Measurements from ENCODE around the gene RAB24. TPM values are rescaled to one million over a fixed set of nuclear protein-coding genes. Genes with fewer than 3 reads are reported as not detected.

The RAB24 gene
- total and polyA plus RNA-seq, 2 experiments from 2014 or later, result 30.3 to 64.6 TPM

GRCh38 chr5:177330991-177331842, 27.7 kb upstream of the RAB24 start:
- Histone ChIP-seq H3K4me3 (no peak overlapping the region), H3K9me2 (replicated peaks; ENCODE audit: insufficient read depth) (no peaks in the 10 kb centered on the region), H3K36me3 (replicated peaks; ENCODE audit: insufficient read depth, low read depth) (no peaks in the 10 kb centered on the region), H3K4me1 (ENCODE audit: insufficient read depth) (peaks cover 3% of the 10 kb centered on the region), H3K9me3 (ENCODE audit: low read depth) (no peaks in the 10 kb centered on the region), H2AFZ (no peak overlapping the region), H4K20me1 (ENCODE audit: insufficient read depth, poor library complexity, severe bottlenecking) (no peaks in the 10 kb centered on the region), H3K27ac (no peak overlapping the region), H3K4me2 (no peak overlapping the region), H3K27me3 (no peaks in the 10 kb centered on the region), H3K79me2 (no peaks in the 10 kb centered on the region)
- DNase-seq (ENCODE audit: low spot score), result no peak
- no peak for TF ChIP-seq EZH2phosphoT487 (IDR thresholded peaks at IDR 0.05; ENCODE audit: low read depth, severe bottlenecking, unreplicated experiment)
- no peak for TF ChIP-seq CTCF (IDR thresholded peaks at IDR 0.05; ENCODE audit: poor library complexity)
- no peak for TF ChIP-seq EZH2 (IDR thresholded peaks at IDR 0.05; ENCODE audit: borderline replicate concordance)
- WGBS (ENCODE audit: low lambda C conversion rate, missing lambda C conversion rate), result 96% methylated on average over 23 of the region's 27 CpGs

- Histone ChIP-seq H3K79me2 (no peaks in the 10 kb centered on the region), H4K20me1 (ENCODE audit: insufficient read depth, poor library complexity, severe bottlenecking) (no peaks in the 10 kb centered on the region), H3K4me3 (no peak overlapping the region), H3K4me1 (ENCODE audit: insufficient read depth) (peaks cover 14% of the 10 kb centered on the region), H3K27ac (no peak overlapping the region), H3K27me3 (no peaks in the 10 kb centered on the region), H3K9me3 (ENCODE audit: low read depth) (no peaks in the 10 kb centered on the region), H3K9me2 (replicated peaks; ENCODE audit: insufficient read depth) (no peaks in the 10 kb centered on the region), H3K36me3 (replicated peaks; ENCODE audit: insufficient read depth, low read depth) (no peaks in the 10 kb centered on the region), H2AFZ (no peak overlapping the region), H3K4me2 (no peak overlapping the region)
- no peak for DNase-seq (ENCODE audit: low spot score)
- TF ChIP-seq CTCF (IDR thresholded peaks at IDR 0.05; ENCODE audit: poor library complexity), result no peak
- no peak for TF ChIP-seq EZH2phosphoT487 (IDR thresholded peaks at IDR 0.05; ENCODE audit: low read depth, severe bottlenecking, unreplicated experiment)
- TF ChIP-seq EZH2 (IDR thresholded peaks at IDR 0.05; ENCODE audit: borderline replicate concordance), result no peak
- WGBS (ENCODE audit: low lambda C conversion rate, missing lambda C conversion rate), result 94% methylated on average over 6 of the region's 6 CpGs
Measured at GRCh38 chr5:177329883-177330282, 26.4 kb upstream of the RAB24 start.

- Histone ChIP-seq H4K20me1 (ENCODE audit: insufficient read depth, poor library complexity, severe bottlenecking) (no peaks in the 10 kb centered on the region), H3K4me1 (ENCODE audit: insufficient read depth) (peaks cover 20% of the 10 kb centered on the region), H3K4me3 (no peak overlapping the region), H3K4me2 (no peak overlapping the region), H3K27ac (peak overlapping the region; percentile 85), H3K36me3 (replicated peaks; ENCODE audit: insufficient read depth, low read depth) (no peaks in the 10 kb centered on the region), H2AFZ (no peak overlapping the region), H3K9me3 (ENCODE audit: low read depth) (no peaks in the 10 kb centered on the region), H3K9me2 (replicated peaks; ENCODE audit: insufficient read depth) (no peaks in the 10 kb centered on the region), H3K27me3 (no peaks in the 10 kb centered on the region), H3K79me2 (no peaks in the 10 kb centered on the region)
- TF ChIP-seq EZH2 (IDR thresholded peaks at IDR 0.05; ENCODE audit: borderline replicate concordance) (no peak), EZH2phosphoT487 (IDR thresholded peaks at IDR 0.05; ENCODE audit: low read depth, severe bottlenecking, unreplicated experiment) (no peak), CTCF (IDR thresholded peaks at IDR 0.05; ENCODE audit: poor library complexity) (no peak)
- DNase-seq (ENCODE audit: low spot score), result no peak
- WGBS (ENCODE audit: low lambda C conversion rate, missing lambda C conversion rate), result 95% methylated on average over 19 of the region's 19 CpGs
Measured at GRCh38 chr5:177328545-177329231, 25.2 kb upstream of the RAB24 start.
